Coronary artery (tissue), 2 donors: ENCODE data around the gene ENOX1.

ENCODE experiments used
- DNase-seq: peaks from one replicate; pipeline ENCODE4 v3.0.0-alpha.2; 2017; ENCODE audit warnings: low spot score
- H3K27ac ChIP-seq, 2 donors: fragments of 200-600 bp; sonication (generic); one replicate each; pipeline ENCODE4 v1.5.1; 2016 to 2019
- H3K4me3 ChIP-seq: fragments of 200-600 bp; sonication (generic); 2 replicates; pipeline ENCODE4 v1.5.1; 2016; ENCODE audit warnings: mild to moderate bottlenecking, moderate library complexity
- CTCF ChIP-seq: fragments of 200-600 bp; sonication (generic); IDR thresholded peaks from one replicate; pipeline ENCODE4 v1.5.1; 2019; ENCODE audit warnings: antibody characterized with exemption

ENOX1 gene

GRCh38 chr13:43407023-43407581 lies 379.7 kb downstream of the ENOX1 start:
- Histone ChIP-seq H3K27ac (no peak overlapping the region), H3K4me3 (no peak overlapping the region)
- TF ChIP-seq CTCF, result no peak
- no peak for DNase-seq

GRCh38 chr13:43405457-43405856 lies 381.3 kb downstream of the ENOX1 start:
- Histone ChIP-seq H3K4me3 (no peak overlapping the region), H3K27ac (no peak overlapping the region)
- TF ChIP-seq CTCF, result no peak
- DNase-seq, result no peak

- no peak for DNase-seq
- no peak for TF ChIP-seq CTCF
- no peak overlapping the region for H3K27ac ChIP-seq
- H3K4me3 ChIP-seq, result no peak overlapping the region
These were observed 384.4 kb downstream of the ENOX1 start for GRCh38 chr13:43402380-43402779.

GRCh38 chr13:43401361-43401760 lies 385.4 kb downstream of the ENOX1 start:
- Histone ChIP-seq H3K4me3 (no peak overlapping the region), H3K27ac (no peak overlapping the region)
- DNase-seq, result no peak
- TF ChIP-seq CTCF, result no peak

GRCh38 chr13:43397111-43397510 lies 389.7 kb downstream of the ENOX1 start:
- no peak for TF ChIP-seq CTCF
- DNase-seq, result no peak
- Histone ChIP-seq H3K27ac (no peak overlapping the region), H3K4me3 (no peak overlapping the region)

- DNase-seq, result no peak
- H3K4me3 ChIP-seq, result no peak overlapping the region
- H3K27ac ChIP-seq, result no peak overlapping the region
- no peak for TF ChIP-seq CTCF
These were observed 395.7 kb downstream of the ENOX1 start for GRCh38 chr13:43391036-43391435.

GRCh38 chr13:43390619-43391018 lies 396.2 kb downstream of the ENOX1 start:
- TF ChIP-seq CTCF, result no peak
- no peak for DNase-seq
- Histone ChIP-seq H3K4me3 (no peak overlapping the region), H3K27ac (no peak overlapping the region)
